K562 (cell line): ENCODE data around the gene ZNF837.
A peak's percentile ranks its signal among the peaks of the same experiment; 100 is the strongest.

Source experiments
- CEBPB ChIP-seq: fragments of 450-650 bp; IDR thresholded peaks from 2 replicates; pipeline ENCODE4 v1.6.1; 2016; ENCODE audit warnings: missing genetic modification characterization, missing compliant biosample characterization
- GABPA ChIP-seq: fragments of 200-800 bp; sonication (Bioruptor generic); conservative IDR thresholded peaks from 2 replicates; pipeline ENCODE4 v1.6.1; 2016; ENCODE audit warnings: low read depth, missing genetic modification characterization, missing compliant biosample characterization
- MAFG ChIP-seq: fragments of 450-650 bp; conservative IDR thresholded peaks from 2 replicates; pipeline ENCODE4 v1.6.1; 2016; ENCODE audit warnings: missing genetic modification characterization, missing compliant biosample characterization
- NR3C1 ChIP-seq: sonication (generic); formaldehyde crosslinking; IDR thresholded peaks from 2 replicates; pipeline ENCODE4 v1.8.1; 2022; ENCODE audit warnings: missing genetic modification reagents
- POLR2A ChIP-seq: fragments of 450-650 bp; conservative IDR thresholded peaks from 2 replicates; pipeline ENCODE4 v1.6.1; 2016
- SP1 ChIP-seq: sonication (generic); formaldehyde crosslinking; IDR thresholded peaks from 2 replicates; pipeline ENCODE4 v1.8.1; 2022; ENCODE audit warnings: mild to moderate bottlenecking, missing genetic modification reagents
- XRCC5 ChIP-seq: fragments of 200-400 bp; formaldehyde crosslinking; IDR thresholded peaks from 2 replicates; pipeline ENCODE4 v1.6.1; 2017; ENCODE audit warnings: low read depth, mild to moderate bottlenecking, low read length
- ZSCAN29 ChIP-seq: fragments of 450-650 bp; IDR thresholded peaks from 2 replicates; pipeline ENCODE4 v1.6.1; 2017
- TF ChIP-seq, protein P1 (sequence below): sonication (generic); formaldehyde crosslinking; IDR thresholded peaks from 2 replicates; pipeline ENCODE4 v1.9.0; 2022; ENCODE audit warnings: mild to moderate bottlenecking, missing genetic modification reagents

DNA sequence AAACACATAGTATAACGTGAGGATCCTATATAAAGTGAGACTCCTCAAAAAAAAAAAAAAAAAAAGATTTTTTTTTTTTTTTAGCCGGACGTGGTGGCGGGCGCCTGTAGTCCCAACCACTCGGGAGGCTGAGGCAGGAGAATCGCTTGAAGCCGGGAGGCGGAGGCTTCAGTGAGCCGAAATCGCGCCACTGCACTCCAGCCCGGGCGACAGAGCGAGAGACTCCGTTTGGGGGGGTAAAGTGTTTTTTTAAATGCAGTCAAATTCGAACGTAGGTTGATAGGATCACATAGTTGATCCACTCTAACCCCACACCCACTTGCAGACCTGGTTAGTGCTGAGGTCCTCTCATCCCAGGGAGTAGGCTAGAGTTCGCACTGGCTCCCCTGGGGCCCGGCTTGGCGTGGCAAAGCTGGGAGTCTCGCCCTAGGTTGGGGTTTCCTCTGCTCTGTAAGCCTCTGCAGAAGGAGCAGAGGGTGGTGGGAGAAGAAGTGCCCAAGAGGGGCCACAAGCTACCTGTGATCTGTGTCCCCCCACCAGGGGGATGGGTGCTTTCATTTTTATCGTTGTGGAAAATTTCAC lies 21.1 kb upstream of the ZNF837 start:
- TF ChIP-seq, protein P1, sequence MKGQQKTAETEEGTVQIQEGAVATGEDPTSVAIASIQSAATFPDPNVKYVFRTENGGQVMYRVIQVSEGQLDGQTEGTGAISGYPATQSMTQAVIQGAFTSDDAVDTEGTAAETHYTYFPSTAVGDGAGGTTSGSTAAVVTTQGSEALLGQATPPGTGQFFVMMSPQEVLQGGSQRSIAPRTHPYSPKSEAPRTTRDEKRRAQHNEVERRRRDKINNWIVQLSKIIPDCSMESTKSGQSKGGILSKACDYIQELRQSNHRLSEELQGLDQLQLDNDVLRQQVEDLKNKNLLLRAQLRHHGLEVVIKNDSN (CRISPR knock-in tag) = no peak
- 0 out of 2 replicates have a peak, but pooled peaks have one; percentile 23 for TF ChIP-seq GABPA (tag)
- TF ChIP-seq SP1 (CRISPR knock-in tag) = no peak
- no peak for TF ChIP-seq XRCC5
- no peak for TF ChIP-seq POLR2A
- TF ChIP-seq ZSCAN29 = no peak
- TF ChIP-seq CEBPB = no peak
- TF ChIP-seq MAFG (tag) = no peak
- TF ChIP-seq NR3C1 (CRISPR knock-in tag) = no peak
